GM12878 (cell line): ENCODE data around the gene ADCY5. TPM values are rescaled to one million over a fixed set of nuclear protein-coding genes. Genes with fewer than 3 reads are reported as not detected.

Experiments used
- ATAC-seq: fragments of 200-7000 bp; cut with Tn5 transposase; 3 replicates; pipeline ENCODE4 v1.9.1; 2020; ENCODE audit warnings: mild to moderate bottlenecking, moderate library complexity
- BruUV-seq: library from RNA; stranded (reverse); fragments of 400-500 nt; replicated peaks from 2 replicates; lab custom pipeline; 2021; lab: Mats Ljungman, UMichigan
- CTCF ChIA-PET: fragments of 300-600 bp; sonication (Branson Sonifier 250); formaldehyde crosslinking; extraction: SDS; loops from one replicate; lab custom pipeline; 2021; ENCODE audit warnings: inconsistent platforms; lab: Yijun Ruan, JAX
- POLR2A ChIA-PET: fragments of 350-600 bp; formaldehyde crosslinking; extraction: SDS; loops from one replicate; lab custom pipeline; 2021; ENCODE audit warnings: inconsistent platforms; lab: Charles Lee
- RAD21 ChIA-PET: fragments of 300-600 bp; sonication (Branson Sonifier 250); formaldehyde crosslinking; loops from one replicate; lab custom pipeline; 2023; ENCODE audit warnings: antibody characterized with exemption; ENCODE audit not compliant: unreplicated experiment; lab: Charles Lee
- SMC1A ChIA-PET: fragments of 300-600 bp; sonication (Branson Sonifier 250); formaldehyde crosslinking; loops from one replicate; lab custom pipeline; 2023; ENCODE audit not compliant: unreplicated experiment, uncharacterized antibody; lab: Charles Lee
- DNase-seq: peaks from one replicate; pipeline ENCODE4 v3.0.0-alpha.2; 2011; ENCODE audit warnings: low read depth, low spot score
- FAIRE-seq: peaks from 3 replicates; lab custom pipeline; 2011; peaks lifted over from hg19 to GRCh38; lab: Jason Lieb, UNC
- H2AFZ ChIP-seq: 2 replicates; pipeline ENCODE4 v1.6.0; 2011; ENCODE audit warnings: low read depth, low read length, control low read depth; ENCODE audit not compliant: control insufficient read depth
- H3K27ac ChIP-seq: 2 replicates; pipeline ENCODE4 v1.5.1; 2011; ENCODE audit warnings: control low read depth; ENCODE audit not compliant: control insufficient read depth, insufficient read depth
- H3K27me3 ChIP-seq, 2 experiments: replicated peaks in 1 of 2; 2 replicates each; pipeline versions ENCODE4 v1.6.0 to v1.6.1; 2011; ENCODE audit warnings: low read length in 1 of 2; ENCODE audit not compliant: control insufficient read depth in 2 of 2, insufficient read depth in 2 of 2
- H3K36me3 ChIP-seq, 2 experiments: 2 replicates each; pipeline ENCODE4 v1.5.1; 2011; ENCODE audit warnings: low read length in 1 of 2; ENCODE audit not compliant: control insufficient read depth in 2 of 2, insufficient read depth in 2 of 2
- H3K4me1 ChIP-seq: 2 replicates; pipeline ENCODE4 v1.6.1; 2011; ENCODE audit warnings: mild to moderate bottlenecking, low read length, moderate library complexity, mixed read lengths; ENCODE audit not compliant: control insufficient read depth, insufficient read depth
- H3K4me2 ChIP-seq: 2 replicates; pipeline ENCODE4 v1.6.0; 2011; ENCODE audit warnings: control low read depth; ENCODE audit not compliant: control insufficient read depth, insufficient read depth
- H3K4me3 ChIP-seq: fragments of 200-600 bp; sonication (generic); 2 replicates; pipeline ENCODE4 v1.5.1; 2016
- H3K79me2 ChIP-seq: 2 replicates; pipeline ENCODE4 v1.6.0; 2011; ENCODE audit warnings: low read length; ENCODE audit not compliant: control insufficient read depth, insufficient read depth
- H3K9ac ChIP-seq: 2 replicates; pipeline ENCODE4 v1.8.0; 2011; ENCODE audit warnings: low read length, control low read depth, mixed read lengths; ENCODE audit not compliant: control insufficient read depth, insufficient read depth
- H3K9me3 ChIP-seq: replicated peaks from 3 replicates; pipeline ENCODE4 v1.5.1; 2011; ENCODE audit warnings: mild to moderate bottlenecking, low read length; ENCODE audit not compliant: control insufficient read depth, insufficient read depth
- H4K20me1 ChIP-seq: 2 replicates; pipeline ENCODE4 v1.6.0; 2011; ENCODE audit not compliant: control insufficient read depth, insufficient read depth
- MEF2A ChIP-seq: IDR thresholded peaks from 2 replicates; pipeline ENCODE4 v1.6.1; 2011; ENCODE audit warnings: low read depth, mild to moderate bottlenecking, low read length, moderate library complexity; ENCODE audit not compliant: insufficient read depth
- MXI1 ChIP-seq: fragments of 150-350 bp; IDR thresholded peaks from 2 replicates; pipeline ENCODE4 v1.6.1; 2011; ENCODE audit warnings: low read depth, mild to moderate bottlenecking, inconsistent platforms, low read length, improper control_type of control experiment
- PBX3 ChIP-seq: IDR thresholded peaks from 2 replicates; pipeline ENCODE4 v1.6.1; 2011; ENCODE audit warnings: mild to moderate bottlenecking, low read depth, low read length, moderate library complexity; ENCODE audit not compliant: insufficient replicate concordance
- POLR2AphosphoS2 ChIP-seq: IDR thresholded peaks from 2 replicates; pipeline ENCODE4 v1.6.1; 2011; ENCODE audit warnings: low read depth, mild to moderate bottlenecking, low read length, improper control_type of control experiment, moderate library complexity
- PRDM15 ChIP-seq: fragments of 450-650 bp; formaldehyde crosslinking; IDR thresholded peaks from 2 replicates; pipeline ENCODE4 v1.4.0; 2020; ENCODE audit warnings: mild to moderate bottlenecking, moderate library complexity
- RCOR1 ChIP-seq: conservative IDR thresholded peaks from 2 replicates; pipeline ENCODE4 v1.6.1; 2012; ENCODE audit warnings: low read depth, low read length, improper control_type of control experiment
- SREBF2 ChIP-seq: IDR thresholded peaks from 2 replicates; pipeline ENCODE4 v1.6.1; 2012; ENCODE audit warnings: mild to moderate bottlenecking, low read length
- TCF3 ChIP-seq: IDR thresholded peaks from 2 replicates; pipeline ENCODE4 v1.6.1; 2012; ENCODE audit warnings: low read depth, mild to moderate bottlenecking, low read length, borderline replicate concordance; ENCODE audit not compliant: insufficient read depth
- ZBTB4 ChIP-seq: fragments of 450-650 bp; formaldehyde crosslinking; IDR thresholded peaks from 2 replicates; pipeline ENCODE4 v1.4.0; 2022; ENCODE audit warnings: mild to moderate bottlenecking, moderate library complexity
- ZZZ3 ChIP-seq: IDR thresholded peaks from 2 replicates; pipeline ENCODE4 v1.6.1; 2011; ENCODE audit warnings: low read depth; ENCODE audit not compliant: control insufficient read depth, insufficient read length
- WGBS: methylation state at CpG from one replicate; pipeline ENCODE4 v1.1.6; 2016; ENCODE audit warnings: low lambda C conversion rate; ENCODE audit not compliant: insufficient replicate concordance, insufficient coverage; ENCODE audit errors: missing lambda C conversion rate; 5-methylcytosine and 5-hydroxymethylcytosine counted together
- in situ Hi-C: fragments of 300-500 bp; cut with MboI; formaldehyde crosslinking; loops from 9 replicates; pipeline ENCODE4 v1.14.3; 2018; ENCODE audit warnings: mixed read lengths
- intact Hi-C: fragments of 100-400 bp; cut with micrococcal nuclease; formaldehyde crosslinking; loops from one replicate; pipeline ENCODE4 v1.14.2; 2022; ENCODE audit not compliant: unreplicated experiment
- polyA plus RNA-seq, 11 experiments: library from polyadenylated mRNA; depleted of rRNA in 4 of 11; unstranded in 6 of 11; stranded (reverse) in 5 of 11; fragments of >200 nt; fragmentation: Nextera tagmentation in 4 of 11; fragmentation: Illumina TruSeq in 1 of 11; extraction: Ambion mirVana in 4 of 11; extraction: Trizol in 1 of 11; gene quantifications; 1 replicate in 1 of 11; 2 replicates in 10 of 11; pipeline versions ENCODE4 v1.2.1 to v1.2.3, GENCODE V29; 2011 to 2016; ENCODE audit warnings: inconsistent platforms in 2 of 11, missing spikeins in 2 of 11, low read depth in 1 of 11
- total RNA-seq, 4 experiments: library from RNA; depleted of rRNA in 3 of 4; stranded (reverse); fragments of >200 nt in 3 of 4; fragmentation: Illumina TruSeq in 1 of 4; extraction: Trizol in 1 of 4; gene quantifications; 2 replicates each; pipeline versions ENCODE4 v1.2.1 to v1.2.3, GENCODE V29; 2013 to 2021

ADCY5 gene
- total and polyA plus RNA-seq, 10 of the 15 experiments (the other 5 are each of a cell fraction or from before 2014, with no cell fraction given), result under 0.01 to 0.24 (median 0.02) TPM; not detected in 4

- no peak overlapping the region for H3K4me3 ChIP-seq
- no peak overlapping the region for H3K4me2 ChIP-seq
- BruUV-seq, result no TSS peak
- RAD21 ChIA-PET, result no interaction called here
- H3K27ac ChIP-seq, result no peak overlapping the region
- no peak for FAIRE-seq
- SMC1A ChIA-PET, result interaction anchor here (0.6 kb wide), 2 partner anchors 18 to 71 kb away, joined by 3 to 4 read pairs; no protein-coding TSS in a partner anchor
- no peaks in the 10 kb centered on the region for H4K20me1 ChIP-seq
- H3K36me3 ChIP-seq, result no peaks in the 10 kb centered on the region; a peak in 1 of 4 replicates
- CTCF ChIA-PET, result interaction anchor here (0.6 to 1.2 kb wide), 2 partner anchors 17 to 43 kb away, joined by 3 to 4 read pairs; no protein-coding TSS in a partner anchor
- no peak overlapping the region for H3K9ac ChIP-seq
- 76% methylated on average over 2 of the region's 2 CpGs for WGBS
- no peak overlapping the region for H2AFZ ChIP-seq
- no peaks in the 10 kb centered on the region; the same call in 2 of the 3 replicates for H3K9me3 ChIP-seq
- intact Hi-C loops (loop anchor here (5.0 kb wide), 1 partner anchor 322 kb away; no protein-coding TSS in a partner anchor), in situ Hi-C loops (no loop called here)
- H3K4me1 ChIP-seq, result no peaks in the 10 kb centered on the region
- DNase-seq, result no peak
- POLR2A ChIA-PET, result interaction anchor here (0.7 kb wide), 1 partner anchor 92 kb away, joined by 3 read pairs; no protein-coding TSS in a partner anchor
- TF ChIP-seq MEF2A (no peak), SREBF2 (no peak), PBX3 (no peak), POLR2AphosphoS2 (no peak), TCF3 (no peak), RCOR1 (no peak), PRDM15 (CRISPR knock-in tag) (no peak), ZZZ3 (no peak), ZBTB4 (CRISPR knock-in tag) (no peak), MXI1 (no peak)
- no peaks in the 10 kb centered on the region for H3K79me2 ChIP-seq
- H3K27me3 ChIP-seq, result no peaks in the 10 kb centered on the region
- ATAC-seq, result no peak
Measured at GRCh38 chr3:123263941-123264340, 184.9 kb downstream of the ADCY5 start.
